Sigmoid colon (tissue), 4 donors: ENCODE measurements around the gene SKI.

Experiments
- EP300 ChIP-seq, 4 donors: sonication (generic); formaldehyde crosslinking; IDR thresholded peaks; one replicate each; pipeline ENCODE4 v1.6.1; 2017; ENCODE audit warnings: antibody characterized with exemption in 4 of 4
- POLR2A ChIP-seq, 2 donors: fragments of 450-650 bp; IDR thresholded peaks; one replicate each; pipeline ENCODE4 v1.6.1; 2016; ENCODE audit warnings: antibody characterized with exemption in 2 of 2, mild to moderate bottlenecking in 2 of 2, moderate library complexity in 2 of 2
- POLR2AphosphoS5 ChIP-seq, 4 donors: sonication (generic); formaldehyde crosslinking; IDR thresholded peaks; one replicate each; pipeline ENCODE4 v1.6.1; 2017; ENCODE audit warnings: antibody characterized with exemption in 4 of 4

GRCh38 chr1:2323451-2323974 is 95.4 kb downstream of the SKI start:
- TF ChIP-seq POLR2AphosphoS5 (IDR thresholded peaks at IDR 0.05) (no peak), POLR2A (IDR thresholded peaks at IDR 0.05) (no peak), EP300 (IDR thresholded peaks at IDR 0.05) (no peak)
